Hepatocyte (in vitro differentiated cells): ENCODE results near the gene SPATA2L.

Experiments used
- EZH2 ChIP-seq: fragments of 200-600 bp; sonication (generic); IDR thresholded peaks from 2 replicates; pipeline ENCODE4 v1.6.1; 2016; ENCODE audit warnings: antibody characterized with exemption, mild to moderate bottlenecking, borderline replicate concordance
- EZH2phosphoT487 ChIP-seq: fragments of 200-600 bp; sonication (generic); IDR thresholded peaks from one replicate; pipeline ENCODE4 v1.6.1; 2018; ENCODE audit warnings: antibody characterized with exemption, mild to moderate bottlenecking, low read depth, moderate library complexity; ENCODE audit not compliant: unreplicated experiment, severe bottlenecking
- TF ChIP-seq, protein P1 (sequence below): fragments of 200-600 bp; sonication (generic); IDR thresholded peaks from 2 replicates; pipeline ENCODE4 v1.5.1; 2016; ENCODE audit warnings: antibody characterized with exemption, mild to moderate bottlenecking; ENCODE audit not compliant: poor library complexity

- TF ChIP-seq, protein P1, sequence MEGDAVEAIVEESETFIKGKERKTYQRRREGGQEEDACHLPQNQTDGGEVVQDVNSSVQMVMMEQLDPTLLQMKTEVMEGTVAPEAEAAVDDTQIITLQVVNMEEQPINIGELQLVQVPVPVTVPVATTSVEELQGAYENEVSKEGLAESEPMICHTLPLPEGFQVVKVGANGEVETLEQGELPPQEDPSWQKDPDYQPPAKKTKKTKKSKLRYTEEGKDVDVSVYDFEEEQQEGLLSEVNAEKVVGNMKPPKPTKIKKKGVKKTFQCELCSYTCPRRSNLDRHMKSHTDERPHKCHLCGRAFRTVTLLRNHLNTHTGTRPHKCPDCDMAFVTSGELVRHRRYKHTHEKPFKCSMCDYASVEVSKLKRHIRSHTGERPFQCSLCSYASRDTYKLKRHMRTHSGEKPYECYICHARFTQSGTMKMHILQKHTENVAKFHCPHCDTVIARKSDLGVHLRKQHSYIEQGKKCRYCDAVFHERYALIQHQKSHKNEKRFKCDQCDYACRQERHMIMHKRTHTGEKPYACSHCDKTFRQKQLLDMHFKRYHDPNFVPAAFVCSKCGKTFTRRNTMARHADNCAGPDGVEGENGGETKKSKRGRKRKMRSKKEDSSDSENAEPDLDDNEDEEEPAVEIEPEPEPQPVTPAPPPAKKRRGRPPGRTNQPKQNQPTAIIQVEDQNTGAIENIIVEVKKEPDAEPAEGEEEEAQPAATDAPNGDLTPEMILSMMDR, result no peak
- TF ChIP-seq EZH2phosphoT487, result no peak
- no peak for TF ChIP-seq EZH2
Observed at GRCh38 chr16:89672177-89672941, 29.1 kb downstream of the SPATA2L start.
